Measurements from ENCODE around the gene MEPCE.
"Not testable (repeated sequence)": the region's sequence is repeated elsewhere in the genome, so short reads cannot be mapped to it uniquely, and the experiment has no call there.

The MEPCE gene

GRCh38 chr7:100434297-100435144, 4.9 kb downstream of the MEPCE start:
- Histone ChIP-seq H3K9me3 (ENCODE audit: control insufficient read depth in 2 of 2, low read length in 2 of 2) (no peaks in the 10 kb centered on the region), H3K9ac (ENCODE audit: low read length in 2 of 2) (peak overlapping the region; percentile 74 to 90), H3K27ac (ENCODE audit: low read length) (no peak overlapping the region), H3K36me3 (ENCODE audit: control insufficient read depth in 2 of 2, insufficient read depth in 2 of 2, low read length in 2 of 2) (peaks cover 17 to 20% of the 10 kb centered on the region in 2 donors), H3K4me1 (ENCODE audit: control insufficient read depth, insufficient read depth, low read length) (peaks cover 45% of the 10 kb centered on the region), H3K4me3 (ENCODE audit: low read length in 2 of 2) (peak overlapping the region; percentile 57 to 91), H3K27me3 (ENCODE audit: control insufficient read depth in 1 of 2, insufficient read depth in 2 of 2, low read length in 2 of 2) (no peaks in the 10 kb centered on the region)

- Histone ChIP-seq H3K4me3 (ENCODE audit: low read length in 2 of 2) (peak overlapping the region; percentile 72 to 91), H3K27me3 (ENCODE audit: control insufficient read depth in 1 of 2, insufficient read depth in 2 of 2, low read length in 2 of 2) (no peaks in the 10 kb centered on the region), H3K27ac (ENCODE audit: low read length) (peak overlapping the region; percentile 75), H3K9me3 (ENCODE audit: control insufficient read depth in 2 of 2, low read length in 2 of 2) (no peaks in the 10 kb centered on the region), H3K4me1 (ENCODE audit: control insufficient read depth, insufficient read depth, low read length) (peaks cover 41% of the 10 kb centered on the region), H3K9ac (ENCODE audit: low read length in 2 of 2) (peak overlapping the region; percentile 79 to 90), H3K36me3 (ENCODE audit: control insufficient read depth in 2 of 2, insufficient read depth in 2 of 2, low read length in 2 of 2) (peaks cover 17 to 20% of the 10 kb centered on the region in 2 donors)
Measured at GRCh38 chr7:100435401-100436304, 6.0 kb downstream of the MEPCE start.

DNA sequence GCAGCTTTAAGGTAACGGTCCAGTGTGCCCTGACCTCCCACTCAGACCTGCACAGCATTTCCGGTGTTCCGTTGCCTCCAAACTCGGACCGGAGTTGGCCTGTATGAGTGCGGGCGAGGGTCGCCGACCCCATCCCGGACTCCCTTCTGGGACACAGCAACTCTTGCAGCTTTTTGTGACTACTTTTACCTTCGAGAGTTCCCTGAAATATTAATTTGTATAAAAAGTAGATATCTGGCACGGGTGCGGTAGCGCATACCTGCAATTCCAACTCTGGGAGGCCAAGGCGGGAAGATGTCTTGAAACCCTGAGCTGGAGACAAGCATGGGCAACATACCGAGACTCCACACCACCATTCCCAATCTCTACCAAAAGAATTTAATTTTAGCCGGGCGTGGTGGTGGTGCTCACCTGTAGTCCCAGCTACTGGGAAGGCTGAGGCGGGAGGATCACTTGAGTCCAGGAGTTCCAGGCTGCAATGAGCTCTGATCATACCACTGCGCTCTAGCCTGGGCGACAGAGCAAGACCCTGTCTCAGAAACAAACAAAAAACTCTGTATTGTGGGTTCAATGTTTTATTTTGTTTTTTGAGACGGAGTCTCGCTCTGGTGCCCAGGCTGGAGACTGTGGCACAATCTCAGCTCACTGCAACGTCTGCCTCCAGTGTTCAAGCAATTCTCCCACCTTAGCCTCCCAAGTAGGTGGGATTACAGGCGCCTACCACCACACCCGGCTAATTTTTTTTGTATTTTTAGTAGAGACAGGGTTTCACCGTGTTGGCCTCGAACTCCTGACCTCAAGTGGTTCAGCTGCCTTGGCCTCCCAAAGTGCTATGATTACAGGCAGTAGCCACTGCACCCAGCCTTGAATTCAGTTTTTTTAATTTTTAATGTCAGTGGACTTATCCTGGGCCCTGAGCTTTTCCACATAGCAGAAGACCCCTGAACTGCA, 7.8 kb downstream of the MEPCE start:
- Histone ChIP-seq H3K4me3 (ENCODE audit: low read length in 2 of 2) (no peak overlapping the region), H3K36me3 (ENCODE audit: control insufficient read depth in 2 of 2, insufficient read depth in 2 of 2, low read length in 2 of 2) (peaks cover 17% of the 10 kb centered on the region in 2 donors), H3K9ac (ENCODE audit: low read length in 2 of 2) (no peak overlapping the region), H3K9me3 (ENCODE audit: control insufficient read depth in 2 of 2, low read length in 2 of 2) (no peaks in the 10 kb centered on the region), H3K4me1 (ENCODE audit: control insufficient read depth, insufficient read depth, low read length) (peaks cover 25% of the 10 kb centered on the region), H3K27ac (ENCODE audit: low read length) (peak overlapping the region; percentile 75), H3K27me3 (ENCODE audit: control insufficient read depth in 1 of 2, insufficient read depth in 2 of 2, low read length in 2 of 2) (no peaks in the 10 kb centered on the region)

DNA sequence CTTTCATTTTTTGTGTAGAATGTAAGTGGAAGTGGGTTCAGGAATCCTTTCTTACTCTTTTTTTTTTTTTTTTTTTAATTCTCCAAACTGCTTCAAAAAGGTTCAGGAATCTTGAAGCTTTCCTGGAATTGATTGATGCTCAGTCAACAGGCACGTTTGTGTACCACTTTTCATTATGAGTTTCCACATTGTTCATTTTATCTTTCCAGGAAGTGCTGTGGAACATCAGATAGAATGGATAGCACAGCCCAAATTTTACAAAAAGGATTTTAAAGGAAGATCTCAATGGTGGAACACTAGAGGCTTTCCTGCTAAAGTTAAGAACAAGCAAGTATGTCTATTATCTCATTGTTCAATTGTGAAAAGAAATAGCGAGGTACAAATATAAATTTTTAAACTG, 8.5 kb downstream of the MEPCE start:
- no peak overlapping the region for H3K27ac ChIP-seq (ENCODE audit: low read length)
- H3K9me3 ChIP-seq (ENCODE audit: control insufficient read depth in 2 of 2, low read length in 2 of 2): no peaks in the 10 kb centered on the region
- peaks cover 11 to 13% of the 10 kb centered on the region in 2 donors for H3K36me3 ChIP-seq (ENCODE audit: control insufficient read depth in 2 of 2, insufficient read depth in 2 of 2, low read length in 2 of 2)
- H3K9ac ChIP-seq (ENCODE audit: low read length in 2 of 2): no peak overlapping the region
- no peaks in the 10 kb centered on the region for H3K27me3 ChIP-seq (ENCODE audit: control insufficient read depth in 1 of 2, insufficient read depth in 2 of 2, low read length in 2 of 2)
- no peak overlapping the region for H3K4me3 ChIP-seq (ENCODE audit: low read length in 2 of 2)
- peaks cover 21% of the 10 kb centered on the region for H3K4me1 ChIP-seq (ENCODE audit: control insufficient read depth, insufficient read depth, low read length)

DNA sequence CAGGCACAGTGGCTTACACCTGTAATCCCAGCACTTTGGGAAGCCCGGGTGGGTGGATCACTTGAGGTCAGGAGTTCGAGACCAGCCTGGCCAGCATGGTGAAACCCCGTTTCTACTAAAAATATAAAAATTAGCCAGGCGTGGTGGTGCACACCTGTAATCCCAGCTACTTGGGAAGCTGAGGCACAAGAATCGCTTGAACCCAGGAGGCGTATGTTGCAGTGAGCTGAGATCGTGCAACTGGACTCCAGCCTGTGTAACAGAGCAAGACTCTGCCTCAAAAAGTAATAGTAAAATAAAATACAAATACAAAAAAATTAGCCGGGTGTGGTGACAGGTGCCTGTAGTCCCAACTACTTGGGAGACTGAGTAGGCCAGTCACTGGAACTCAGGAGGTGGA, 9.1 kb downstream of the MEPCE start:
- not testable (repeated sequence) for H3K27me3 ChIP-seq (ENCODE audit: control insufficient read depth in 1 of 2, insufficient read depth in 2 of 2, low read length in 2 of 2); H3K36me3 ChIP-seq (ENCODE audit: control insufficient read depth in 2 of 2, insufficient read depth in 2 of 2, low read length in 2 of 2); H3K9me3 ChIP-seq (ENCODE audit: control insufficient read depth in 2 of 2, low read length in 2 of 2); H3K9ac ChIP-seq (ENCODE audit: low read length in 2 of 2); H3K27ac ChIP-seq (ENCODE audit: low read length); H3K4me3 ChIP-seq (ENCODE audit: low read length in 2 of 2)
- H3K4me1 ChIP-seq (ENCODE audit: control insufficient read depth, insufficient read depth, low read length): peaks cover 21% of the 10 kb centered on the region

DNA sequence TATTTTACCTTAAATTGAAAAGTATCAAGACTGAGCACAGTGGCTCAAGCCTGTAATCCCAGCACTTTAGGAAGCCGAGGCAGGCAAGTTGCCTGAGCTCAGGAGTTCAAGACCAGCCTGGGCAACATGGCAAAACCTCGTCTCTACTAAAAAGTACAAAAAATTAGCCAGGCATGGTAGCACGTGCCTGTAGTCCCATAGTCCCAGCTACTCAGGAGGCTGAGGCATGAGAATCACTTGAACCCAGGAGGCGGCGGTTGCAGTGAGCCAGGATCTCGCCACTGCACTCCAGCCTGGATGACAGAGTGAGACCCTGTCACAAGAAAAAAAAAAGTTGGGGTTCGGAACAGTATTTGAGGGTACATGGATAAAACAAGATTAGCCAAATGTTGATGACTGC, 9.6 kb downstream of the MEPCE start:
- H3K4me1 ChIP-seq (ENCODE audit: control insufficient read depth, insufficient read depth, low read length): peaks cover 18% of the 10 kb centered on the region
- H3K27ac ChIP-seq (ENCODE audit: low read length); H3K4me3 ChIP-seq (ENCODE audit: low read length in 2 of 2); H3K9me3 ChIP-seq (ENCODE audit: control insufficient read depth in 2 of 2, low read length in 2 of 2); H3K27me3 ChIP-seq (ENCODE audit: control insufficient read depth in 1 of 2, insufficient read depth in 2 of 2, low read length in 2 of 2); H3K36me3 ChIP-seq (ENCODE audit: control insufficient read depth in 2 of 2, insufficient read depth in 2 of 2, low read length in 2 of 2); H3K9ac ChIP-seq (ENCODE audit: low read length in 2 of 2): not testable (repeated sequence)

GRCh38 chr7:100441641-100442535, 12.3 kb downstream of the MEPCE start:
- no peak overlapping the region for H3K9ac ChIP-seq (ENCODE audit: low read length in 2 of 2)
- no peak overlapping the region for H3K4me3 ChIP-seq (ENCODE audit: low read length in 2 of 2)
- H3K4me1 ChIP-seq (ENCODE audit: control insufficient read depth, insufficient read depth, low read length): no peaks in the 10 kb centered on the region
- H3K9me3 ChIP-seq (ENCODE audit: control insufficient read depth in 2 of 2, low read length in 2 of 2): no peaks in the 10 kb centered on the region
- H3K36me3 ChIP-seq (ENCODE audit: control insufficient read depth in 2 of 2, insufficient read depth in 2 of 2, low read length in 2 of 2): no peaks in the 10 kb centered on the region
- H3K27me3 ChIP-seq (ENCODE audit: control insufficient read depth in 1 of 2, insufficient read depth in 2 of 2, low read length in 2 of 2): no peaks in the 10 kb centered on the region
- no peak overlapping the region for H3K27ac ChIP-seq (ENCODE audit: low read length)

DNA sequence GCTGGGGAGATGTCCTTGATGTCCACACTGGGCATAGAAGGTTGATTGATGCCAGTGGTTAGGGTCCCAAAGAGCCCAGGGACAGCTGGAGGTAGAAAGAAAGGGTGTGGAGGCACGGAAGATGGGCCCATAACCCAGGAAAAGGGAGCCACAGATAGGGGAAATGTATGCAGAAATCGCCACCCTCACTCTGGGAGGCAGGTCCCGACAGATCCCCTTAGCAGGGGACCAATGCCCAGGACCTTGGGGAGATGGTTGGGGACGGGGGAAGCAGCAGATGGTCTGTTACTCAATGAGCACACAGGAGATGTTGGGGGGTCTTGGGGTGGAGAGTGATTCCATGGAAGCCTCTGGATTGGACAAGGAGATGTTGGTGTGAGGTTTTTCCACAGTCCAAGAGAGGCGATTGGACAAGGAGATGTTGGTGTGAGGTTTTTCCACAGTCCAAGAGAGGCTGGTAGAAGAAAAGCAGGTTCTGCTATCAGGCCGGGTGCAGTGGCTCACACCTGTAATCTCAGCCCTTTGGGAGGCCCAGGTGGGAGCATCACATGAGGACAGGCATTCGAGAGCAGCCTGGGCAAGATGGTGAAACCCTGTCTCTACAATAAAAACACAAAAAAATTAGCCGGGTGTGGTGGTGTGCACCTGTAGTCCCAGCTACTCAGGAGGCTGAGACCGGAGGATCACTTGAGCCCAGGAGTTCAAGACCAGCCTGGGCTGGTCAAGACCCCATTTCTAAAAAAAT, 13.6 kb downstream of the MEPCE start:
- no peak overlapping the region for H3K27ac ChIP-seq (ENCODE audit: low read length)
- H3K9ac ChIP-seq (ENCODE audit: low read length in 2 of 2): no peak overlapping the region
- H3K36me3 ChIP-seq (ENCODE audit: control insufficient read depth in 2 of 2, insufficient read depth in 2 of 2, low read length in 2 of 2): no peaks in the 10 kb centered on the region
- H3K27me3 ChIP-seq (ENCODE audit: control insufficient read depth in 1 of 2, insufficient read depth in 2 of 2, low read length in 2 of 2): no peaks in the 10 kb centered on the region
- H3K4me3 ChIP-seq (ENCODE audit: low read length in 2 of 2): no peak overlapping the region
- H3K9me3 ChIP-seq (ENCODE audit: control insufficient read depth in 2 of 2, low read length in 2 of 2): no peaks in the 10 kb centered on the region
- no peaks in the 10 kb centered on the region for H3K4me1 ChIP-seq (ENCODE audit: control insufficient read depth, insufficient read depth, low read length)
